RWPE1 (cell line): ENCODE measurements around the gene PAX3.

Experiments
- CTCF ChIA-PET: fragments of 350-600 bp; sonication (Branson Sonifier 250); formaldehyde crosslinking; extraction: SDS; loops from one replicate; lab custom pipeline; 2021; lab: Yijun Ruan, JAX
- POLR2A ChIA-PET: fragments of 400-600 bp; formaldehyde crosslinking; extraction: SDS; loops from one replicate; lab custom pipeline; 2020; ENCODE audit warnings: antibody characterized with exemption; ENCODE audit not compliant: low non-redundant PET; lab: Yijun Ruan, JAX
- DNase-seq: peaks from one replicate; pipeline ENCODE4 v3.0.0; 2012; ENCODE audit warnings: low spot score
- H3K27ac ChIP-seq: fragments of 450-650 bp; 2 replicates; pipeline ENCODE4 v1.5.1; 2017
- TF ChIP-seq, protein P1 (sequence below): fragments of 450-650 bp; conservative IDR thresholded peaks from 2 replicates; pipeline ENCODE4 v1.5.1; 2017; ENCODE audit warnings: low read depth, mild to moderate bottlenecking

The PAX3 gene

DNA sequence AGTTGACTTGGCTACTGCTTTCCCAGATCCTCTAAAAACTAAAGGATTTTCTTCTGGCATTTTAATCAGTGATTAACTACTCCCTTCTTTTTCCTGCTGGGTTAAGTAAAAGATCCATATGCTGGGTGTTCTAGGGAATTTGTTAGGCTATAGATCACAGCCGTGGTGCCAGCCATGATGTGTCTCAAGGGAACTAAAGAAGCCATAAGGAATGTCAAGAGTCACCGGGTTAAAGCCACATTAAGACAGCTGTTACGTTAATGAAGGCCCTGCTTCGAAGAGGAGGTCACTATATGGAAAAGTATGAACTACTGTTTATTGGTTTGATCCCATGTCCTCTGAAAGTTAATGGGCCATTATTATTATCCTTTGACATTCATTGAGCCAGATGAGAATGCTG lies 70.7 kb downstream of the PAX3 start:
- CTCF ChIA-PET: interaction anchor here (0.7 kb wide), 1 partner anchor 39 kb away, joined by 3 read pairs; no protein-coding TSS in a partner anchor
- DNase-seq: no peak
- H3K27ac ChIP-seq: no peak overlapping the region
- POLR2A ChIA-PET: no interaction called here
- TF ChIP-seq, protein P1, sequence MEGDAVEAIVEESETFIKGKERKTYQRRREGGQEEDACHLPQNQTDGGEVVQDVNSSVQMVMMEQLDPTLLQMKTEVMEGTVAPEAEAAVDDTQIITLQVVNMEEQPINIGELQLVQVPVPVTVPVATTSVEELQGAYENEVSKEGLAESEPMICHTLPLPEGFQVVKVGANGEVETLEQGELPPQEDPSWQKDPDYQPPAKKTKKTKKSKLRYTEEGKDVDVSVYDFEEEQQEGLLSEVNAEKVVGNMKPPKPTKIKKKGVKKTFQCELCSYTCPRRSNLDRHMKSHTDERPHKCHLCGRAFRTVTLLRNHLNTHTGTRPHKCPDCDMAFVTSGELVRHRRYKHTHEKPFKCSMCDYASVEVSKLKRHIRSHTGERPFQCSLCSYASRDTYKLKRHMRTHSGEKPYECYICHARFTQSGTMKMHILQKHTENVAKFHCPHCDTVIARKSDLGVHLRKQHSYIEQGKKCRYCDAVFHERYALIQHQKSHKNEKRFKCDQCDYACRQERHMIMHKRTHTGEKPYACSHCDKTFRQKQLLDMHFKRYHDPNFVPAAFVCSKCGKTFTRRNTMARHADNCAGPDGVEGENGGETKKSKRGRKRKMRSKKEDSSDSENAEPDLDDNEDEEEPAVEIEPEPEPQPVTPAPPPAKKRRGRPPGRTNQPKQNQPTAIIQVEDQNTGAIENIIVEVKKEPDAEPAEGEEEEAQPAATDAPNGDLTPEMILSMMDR: no peak

DNA sequence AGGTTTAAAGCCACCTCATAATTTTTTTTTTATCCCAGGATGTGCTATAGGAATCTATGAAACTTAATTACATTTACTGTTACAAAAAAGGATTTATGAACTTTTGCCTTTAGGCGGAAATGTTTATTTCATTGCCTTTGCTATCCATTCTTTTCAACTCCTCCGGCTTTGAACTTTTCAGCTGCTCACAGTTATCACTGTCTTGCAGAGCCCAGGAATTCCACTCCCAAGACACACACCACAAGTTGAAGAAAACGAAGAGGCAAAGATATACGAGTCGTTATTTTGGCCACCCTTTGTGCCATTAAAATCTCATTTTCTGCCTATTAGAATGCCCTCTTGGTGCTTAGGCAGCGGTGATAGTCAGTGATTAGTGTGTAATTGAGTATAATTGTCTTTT lies 80.0 kb downstream of the PAX3 start:
- CTCF ChIA-PET: no interaction called here
- TF ChIP-seq, protein P1: no peak

GRCh38 chr2:222217712-222218111 lies 81.1 kb downstream of the PAX3 start:
- no peak overlapping the region for H3K27ac ChIP-seq
- TF ChIP-seq, protein P1: no peak
- no peak for DNase-seq
- ChIA-PET CTCF (no interaction called here), POLR2A (no interaction called here)

More for the DNA sequence above, 80.0 kb downstream of the PAX3 start:
- no peak overlapping the region for H3K27ac ChIP-seq
- POLR2A ChIA-PET: no interaction called here
- no peak for DNase-seq

GRCh38 chr2:222214885-222215284 lies 83.9 kb downstream of the PAX3 start:
- TF ChIP-seq, protein P1: no peak
- DNase-seq: no peak
- ChIA-PET POLR2A (no interaction called here), CTCF (no interaction called here)
- H3K27ac ChIP-seq: no peak overlapping the region

DNA sequence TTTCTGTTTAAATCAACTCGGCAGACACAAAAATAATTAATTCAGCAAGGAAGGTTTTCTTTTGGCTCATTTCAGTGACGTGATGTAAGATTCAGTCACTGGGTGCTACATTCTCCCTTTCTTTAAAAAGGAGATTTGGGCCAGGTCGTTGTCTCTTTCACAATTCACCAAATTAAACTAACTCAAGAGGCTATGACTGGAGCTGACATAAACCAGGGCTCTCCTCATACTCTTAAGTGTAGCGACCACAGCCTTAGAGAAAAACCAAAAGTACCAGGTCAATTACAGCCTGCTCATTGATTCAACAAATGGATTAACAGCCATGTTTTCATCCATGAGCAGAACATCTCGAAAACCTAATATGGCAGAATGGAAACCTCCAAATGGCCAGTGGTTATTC lies 85.7 kb downstream of the PAX3 start:
- TF ChIP-seq, protein P1: no peak
- ChIA-PET CTCF (interaction anchor here (0.9 kb wide), 1 partner anchor 17 kb away, joined by 3 read pairs; no protein-coding TSS in a partner anchor), POLR2A (no interaction called here)
- H3K27ac ChIP-seq: no peak overlapping the region
- DNase-seq: no peak

GRCh38 chr2:222212571-222212970 lies 86.2 kb downstream of the PAX3 start:
- CTCF ChIA-PET: interaction anchor here (1.1 kb wide), 1 partner anchor 26 kb away, joined by 3 read pairs; no protein-coding TSS in a partner anchor
- POLR2A ChIA-PET: no interaction called here
- H3K27ac ChIP-seq: no peak overlapping the region
- DNase-seq: no peak
- TF ChIP-seq, protein P1: no peak
